Fibroblast of skin of left quadriceps (primary cell): Measurements from ENCODE around the gene ILF2.
"Not testable (repeated sequence)": the region's sequence is repeated elsewhere in the genome, so short reads cannot be mapped to it uniquely, and the experiment has no call there.

Experiments
- DNase-seq, 2 experiments: peaks; one replicate each; pipeline ENCODE4 v3.0.0-alpha.2; 2013; ENCODE audit warnings: low read depth in 2 of 2

Gene ILF2

DNA sequence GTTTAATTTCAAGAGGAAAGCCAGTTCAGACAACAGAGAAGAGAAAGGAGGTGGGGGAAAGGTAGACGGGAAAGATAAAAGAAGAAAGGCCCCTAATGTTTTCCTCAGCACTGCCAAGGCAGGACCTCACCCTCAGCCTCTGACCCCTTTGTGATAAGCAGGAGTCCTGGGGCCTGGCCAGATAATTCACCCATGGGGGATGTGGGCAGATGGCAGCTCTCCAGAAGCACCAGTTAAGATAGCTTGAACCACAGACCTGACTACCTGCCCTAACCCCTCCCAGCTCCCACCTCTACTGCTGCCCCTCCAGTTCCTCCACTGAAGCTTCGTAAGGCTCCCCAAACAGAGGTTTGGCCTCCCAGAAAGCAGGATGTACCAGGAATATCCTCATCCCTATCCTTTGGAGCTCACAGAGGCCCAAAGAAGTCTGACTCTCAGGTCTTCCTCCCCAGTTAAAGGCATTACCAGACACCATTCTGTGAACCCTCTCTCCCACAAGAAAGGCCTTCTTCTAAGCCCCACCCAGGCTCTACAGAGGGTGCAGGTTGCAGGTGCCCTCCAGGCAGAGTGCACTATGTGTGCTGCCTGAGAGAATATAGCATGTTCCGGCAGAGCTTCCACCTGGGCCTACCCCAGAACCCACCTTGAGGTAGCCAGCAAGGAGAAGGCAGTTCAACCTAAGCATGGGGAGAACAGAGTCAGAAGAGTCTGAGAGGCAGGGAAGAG is 21.5 kb downstream of the ILF2 start:
- DNase-seq: no peak

DNA sequence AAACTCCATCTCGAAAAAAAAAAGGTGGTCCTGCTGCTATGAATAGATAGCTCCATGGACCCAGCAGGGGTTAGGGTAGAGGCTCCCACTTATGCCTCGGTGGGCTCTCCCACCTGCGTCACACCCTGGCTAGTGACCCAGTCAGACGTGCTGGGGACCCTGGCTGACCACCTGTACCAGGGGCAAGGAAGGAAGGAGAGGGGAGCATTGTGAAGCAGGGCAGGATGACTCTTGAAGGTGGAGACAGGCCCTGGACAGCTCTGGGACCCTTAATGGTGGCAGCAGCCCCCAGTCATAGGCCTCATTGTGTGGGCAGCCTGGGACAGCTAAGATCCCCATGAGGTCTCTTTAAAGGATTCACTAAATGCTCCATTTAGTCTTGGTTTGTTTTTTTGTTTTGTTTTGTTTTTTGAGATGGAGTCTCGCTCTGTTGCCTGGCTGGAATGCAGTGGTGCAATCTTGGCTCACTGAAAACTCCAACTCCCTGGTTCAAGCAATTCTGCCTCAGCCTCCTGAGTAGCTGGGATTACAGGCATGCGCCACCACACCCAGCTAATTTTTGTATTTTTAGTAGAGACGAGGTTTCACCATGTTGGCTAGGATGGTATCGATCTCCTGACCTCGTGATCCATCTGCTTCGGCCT is 22.7 kb downstream of the ILF2 start:
- DNase-seq: no peak

- no peak for DNase-seq
Observed at GRCh38 chr1:153647346-153647714, 23.5 kb downstream of the ILF2 start.

- DNase-seq: no peak
Observed at GRCh38 chr1:153646672-153647345, 24.0 kb downstream of the ILF2 start.

- DNase-seq: no peak
Observed at GRCh38 chr1:153643816-153644215, 27.0 kb downstream of the ILF2 start.

GRCh38 chr1:153643100-153643499 is 27.7 kb downstream of the ILF2 start:
- DNase-seq: no peak

- DNase-seq: no peak
Observed at GRCh38 chr1:153642161-153642560, 28.6 kb downstream of the ILF2 start.

DNA sequence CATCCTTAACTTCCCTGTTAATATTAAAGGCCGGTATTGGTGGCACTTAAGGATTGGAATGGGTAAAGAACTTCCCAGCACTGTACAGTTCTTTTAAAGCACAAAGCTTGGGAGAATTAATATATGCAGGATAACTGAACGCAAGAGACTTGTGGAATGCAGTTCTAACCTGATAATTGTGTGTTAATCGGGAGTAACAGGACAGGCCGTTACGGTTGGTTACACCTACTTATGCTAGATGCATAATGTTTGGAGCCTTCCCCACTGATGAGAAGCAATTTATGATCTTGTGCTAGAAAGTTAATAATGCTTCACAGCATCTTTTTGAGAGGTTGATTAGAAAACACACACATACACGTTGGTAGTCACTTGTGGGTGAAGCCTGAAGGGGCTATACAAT is 29.9 kb downstream of the ILF2 start:
- DNase-seq: no peak

DNA sequence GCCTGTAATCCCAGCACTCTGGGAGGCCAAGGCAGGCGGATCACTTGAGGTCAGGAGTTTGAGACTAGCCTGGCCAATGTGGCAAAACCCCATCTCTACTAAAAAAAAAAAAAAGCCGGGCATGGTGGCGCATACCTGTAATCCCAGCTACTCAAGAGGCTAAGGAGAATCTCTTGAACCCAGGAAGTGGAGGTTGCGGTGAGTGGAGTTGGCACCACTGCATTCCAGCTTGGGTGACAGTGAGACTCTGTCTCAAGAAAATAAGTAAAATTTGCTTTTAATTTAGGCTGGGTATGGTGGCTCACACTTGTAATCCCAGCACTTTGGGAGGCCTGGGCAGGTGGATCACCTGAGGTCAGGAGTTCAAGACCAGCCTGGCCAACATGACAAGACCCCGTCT is 30.6 kb downstream of the ILF2 start:
- not testable (repeated sequence) for DNase-seq

- no peak for DNase-seq
Observed at GRCh38 chr1:153639280-153639679, 31.5 kb downstream of the ILF2 start.

- DNase-seq: no peak
Observed at GRCh38 chr1:153638261-153638660, 32.5 kb downstream of the ILF2 start.

DNA sequence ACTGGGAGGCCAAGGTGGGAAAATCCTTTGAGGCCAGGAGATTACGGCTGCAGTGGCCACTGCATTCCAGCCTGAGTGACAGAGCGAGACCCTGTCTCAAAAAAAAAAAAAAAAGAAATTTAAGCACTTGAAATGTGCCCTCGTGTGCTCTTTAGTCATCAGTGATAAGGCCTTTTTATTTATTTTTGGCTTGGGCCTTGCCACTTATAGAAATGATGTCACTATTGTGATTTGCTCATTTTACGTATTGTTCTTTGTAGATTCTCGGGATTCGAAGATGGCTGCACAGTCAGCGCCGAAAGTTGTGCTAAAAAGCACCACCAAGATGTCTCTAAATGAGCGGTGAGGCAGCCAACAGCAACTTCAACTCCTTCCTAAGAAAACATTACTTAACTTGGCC is 34.5 kb downstream of the ILF2 start:
- no peak for DNase-seq

DNA sequence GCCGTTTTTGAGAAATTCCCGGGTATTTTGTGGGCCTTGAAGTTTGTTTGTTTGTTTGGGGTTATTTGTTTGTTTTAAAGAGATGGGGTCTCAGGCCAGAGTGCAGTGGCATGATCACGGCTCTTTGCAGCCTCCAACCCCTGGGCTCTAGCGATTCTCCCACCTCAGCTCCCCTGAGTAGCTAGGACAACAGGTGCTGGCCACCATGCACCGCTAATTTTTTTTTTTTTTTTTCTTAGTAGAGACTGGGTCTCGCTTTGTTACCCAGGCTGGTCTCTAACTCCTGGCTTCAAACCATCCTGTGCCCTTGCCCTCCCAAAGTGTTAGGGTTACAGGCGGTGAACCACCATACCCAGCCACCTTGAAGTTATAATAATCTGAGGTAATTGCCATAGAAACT is 34.9 kb downstream of the ILF2 start:
- no peak for DNase-seq

DNA sequence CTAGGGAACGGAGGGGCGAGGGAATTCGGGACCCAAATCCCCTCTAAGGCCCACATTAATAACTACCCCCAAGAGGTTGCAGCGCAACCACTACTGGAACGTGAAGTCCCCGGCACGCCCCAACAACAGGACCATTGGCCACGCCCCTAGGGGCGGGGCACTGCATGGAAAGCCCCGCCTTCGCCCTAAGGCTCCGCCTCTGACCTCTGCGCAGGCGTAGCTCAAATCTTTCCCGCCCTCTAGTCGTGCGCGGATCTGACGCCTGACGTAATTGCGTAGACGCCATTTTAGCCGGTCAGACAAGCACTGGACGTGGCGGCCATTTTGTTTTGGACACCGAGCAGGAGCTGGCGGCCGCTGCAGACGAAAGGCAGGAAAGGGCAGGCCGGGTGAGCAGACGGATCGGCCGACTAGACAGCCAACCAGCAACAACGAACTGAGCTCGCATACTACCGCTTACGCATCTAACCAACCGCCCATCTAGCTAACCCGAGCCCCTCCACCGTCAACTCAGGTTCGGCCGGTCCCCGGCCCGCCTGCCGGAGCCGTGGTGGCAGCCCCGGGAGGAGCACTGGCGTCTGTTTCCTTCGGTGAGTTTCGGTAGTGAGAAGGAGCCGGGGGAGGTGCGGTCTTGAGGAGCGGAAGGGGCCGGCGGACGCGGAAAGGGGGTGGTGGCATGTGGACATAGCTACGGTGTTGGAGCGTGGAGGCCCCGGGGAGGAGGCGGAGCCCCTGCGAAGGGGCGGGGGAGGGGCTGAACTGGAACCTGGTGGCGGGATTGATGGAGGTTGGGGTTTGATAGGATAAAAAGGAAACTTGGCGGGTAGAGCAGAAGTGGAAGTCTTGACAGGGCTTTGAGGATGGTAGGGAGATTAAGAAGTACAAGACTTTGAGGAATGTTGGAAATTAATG is 36.8 kb downstream of the ILF2 start, which contains the start of gene CHTOP:
TSS of gene CHTOP (plus strand) at position 313 of the 912 bp plus-strand sequence. CDS start 2,523 bp downstream, outside the sequence.
- DNase-seq: peak; percentile 96 to 97

DNA sequence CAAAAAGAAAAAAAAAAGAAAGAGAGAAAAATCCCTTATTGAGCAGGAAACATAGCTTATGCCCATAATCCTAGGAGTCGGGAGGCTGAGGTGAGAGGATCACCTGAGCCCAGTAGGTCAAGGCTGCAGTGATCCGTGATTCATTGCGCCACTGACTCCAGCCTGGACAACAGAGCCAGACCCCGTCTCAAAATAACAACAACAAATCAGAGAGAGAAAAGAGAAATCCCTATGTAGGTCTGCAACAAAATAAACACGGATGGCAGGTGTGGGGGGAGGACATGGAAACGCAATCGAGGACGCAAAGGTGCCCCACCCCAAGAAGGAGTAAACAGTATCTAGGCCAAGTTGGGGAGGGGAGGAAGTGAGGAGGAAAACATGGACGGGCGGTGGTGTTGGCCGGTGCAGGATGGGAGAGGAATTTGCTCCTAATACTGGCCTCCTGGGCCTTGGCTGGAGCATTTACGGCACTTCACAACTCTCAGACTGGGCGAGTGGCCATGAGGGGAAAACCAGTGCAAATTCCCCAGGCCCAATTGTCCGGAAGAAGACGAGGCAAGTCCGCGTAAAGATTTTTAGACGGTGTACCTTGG is 37.5 kb downstream of the ILF2 start:
- no peak for DNase-seq

- DNase-seq: no peak
Observed at GRCh38 chr1:153631047-153632022, 39.5 kb downstream of the ILF2 start.

DNA sequence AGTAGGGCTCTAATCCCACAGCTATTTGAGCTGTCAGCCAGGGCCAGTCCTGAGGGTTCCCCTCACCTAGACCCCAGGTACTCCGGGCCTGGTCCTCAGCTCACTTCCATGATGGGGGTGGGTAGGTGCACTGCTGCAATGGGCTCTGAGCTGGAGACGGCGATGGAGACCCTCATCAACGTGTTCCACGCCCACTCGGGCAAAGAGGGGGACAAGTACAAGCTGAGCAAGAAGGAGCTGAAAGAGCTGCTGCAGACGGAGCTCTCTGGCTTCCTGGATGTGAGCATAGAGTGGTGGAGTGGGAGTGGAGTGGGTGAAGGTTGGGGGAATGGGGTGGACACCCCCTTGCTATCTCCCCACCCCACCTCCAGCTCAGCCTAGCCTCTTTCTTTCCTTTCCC is 40.4 kb downstream of the ILF2 start:
- no peak for DNase-seq

DNA sequence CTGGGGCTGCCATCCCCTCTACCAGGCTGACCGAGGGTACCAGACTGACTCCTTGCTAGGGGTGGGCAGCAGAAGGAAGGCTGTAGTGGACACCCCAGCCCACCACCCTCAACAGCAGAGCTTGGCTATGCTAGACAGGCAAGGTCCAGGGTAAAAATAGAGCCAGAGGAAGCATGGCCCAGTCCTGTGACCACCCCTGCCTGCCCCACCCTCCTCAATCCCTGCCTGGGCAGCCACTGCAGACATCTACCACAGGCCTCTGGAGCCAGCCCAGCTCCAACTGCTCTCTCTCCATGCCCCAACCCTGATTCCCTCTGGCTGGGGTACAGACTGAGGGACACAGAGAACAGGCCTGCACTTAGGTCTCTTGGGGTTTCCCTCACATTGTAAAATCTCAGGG is 40.8 kb downstream of the ILF2 start:
- DNase-seq: no peak

DNA sequence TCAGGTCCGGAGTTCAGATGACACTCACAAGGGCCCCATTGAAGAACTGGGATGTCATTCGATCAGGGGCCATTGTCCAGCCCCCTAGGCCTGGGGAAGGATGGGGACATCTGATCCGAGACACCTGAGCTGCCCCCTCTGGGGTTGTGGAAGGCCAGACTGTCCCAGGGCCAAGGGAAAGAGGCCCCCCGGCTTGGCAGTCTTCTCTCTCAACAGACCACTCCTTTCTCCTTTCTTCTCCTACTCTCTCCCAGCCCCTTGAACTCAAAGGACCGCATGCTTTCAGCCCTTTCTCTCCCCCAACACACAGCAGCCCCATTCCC is 41.5 kb downstream of the ILF2 start:
- DNase-seq: no peak

DNA sequence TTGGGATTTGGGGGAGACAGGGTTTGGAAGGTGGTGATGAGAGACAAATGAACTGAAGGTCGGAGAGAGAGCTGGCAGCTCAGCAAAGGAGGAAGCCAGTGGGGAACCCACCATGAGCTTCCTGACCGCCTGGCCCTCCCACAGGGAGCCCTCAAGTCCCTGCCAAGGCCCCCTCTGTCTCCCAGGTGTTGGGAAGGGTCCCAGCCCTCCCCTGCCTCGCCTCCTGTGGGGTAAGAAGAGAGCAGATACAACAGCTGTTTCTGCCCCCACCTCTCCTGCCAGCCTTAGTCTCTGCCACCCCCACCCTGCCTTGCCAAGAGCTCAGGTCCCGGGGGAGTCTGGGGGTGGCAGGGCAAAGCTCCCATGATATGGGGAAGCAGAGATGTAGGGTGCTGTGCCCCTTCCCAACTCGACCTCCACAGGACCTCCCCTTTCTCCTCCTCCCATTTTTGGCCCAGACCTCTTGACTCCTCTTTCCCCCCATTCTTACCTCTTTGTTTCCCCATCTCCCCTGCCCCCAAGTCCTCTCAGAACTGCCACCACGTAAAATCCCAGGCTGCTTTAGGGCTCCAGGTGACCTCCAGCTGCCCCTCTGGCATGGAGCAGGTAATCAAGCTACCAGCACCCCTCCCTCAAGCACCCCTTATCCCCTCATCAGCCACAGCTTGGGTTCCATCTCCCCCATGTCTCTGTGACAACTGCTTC is 42.0 kb downstream of the ILF2 start:
- no peak for DNase-seq
